Endothelial cell of umbilical vein (primary cell): ENCODE results near the gene AMER3. TPM values are rescaled to one million over a fixed set of nuclear protein-coding genes. Genes with fewer than 3 reads are reported as not detected.
A peak's percentile ranks its signal among the peaks of the same experiment; 100 is the strongest.

Experiments used
- BruUV-seq: library from RNA; stranded (reverse); fragments of 400-500 nt; replicated peaks from 2 replicates; lab custom pipeline; 2021; lab: Mats Ljungman, UMichigan
- CTCF ChIA-PET: fragments of 300-600, 350-600 bp; sonication (Branson Sonifier 250); formaldehyde crosslinking; loops from one replicate; lab custom pipeline; 2021; ENCODE audit warnings: antibody characterized with exemption, inconsistent platforms; lab: Charles Lee
- POLR2A ChIA-PET: fragments of 300-600, 350-600 bp; sonication (Branson Sonifier 250); formaldehyde crosslinking; loops from one replicate; lab custom pipeline; 2021; ENCODE audit warnings: antibody characterized with exemption, inconsistent platforms; lab: Charles Lee
- DNase-seq: peaks from one replicate; pipeline ENCODE4 v3.0.0-alpha.2; 2011; ENCODE audit warnings: low read depth, low spot score
- FAIRE-seq: peaks from 2 replicates; lab custom pipeline; 2011; peaks lifted over from hg19 to GRCh38; lab: Jason Lieb, UNC
- H2AFZ ChIP-seq: 2 replicates; pipeline ENCODE4 v1.6.0; 2012; ENCODE audit warnings: low read depth, low read length, control low read depth, inconsistent platforms
- H3K27ac ChIP-seq: 2 replicates; pipeline ENCODE4 v1.5.1; 2011; ENCODE audit warnings: low read depth, mild to moderate bottlenecking, control low read depth, low read length, moderate library complexity; ENCODE audit not compliant: insufficient read depth
- H3K27me3 ChIP-seq, 2 experiments: 2 replicates each; pipeline versions ENCODE4 v1.6.0 to v1.6.1; 2011; ENCODE audit warnings: low read length in 2 of 2, mixed read lengths in 1 of 2; ENCODE audit not compliant: control insufficient read depth in 2 of 2, insufficient read depth in 2 of 2
- H3K36me3 ChIP-seq, 2 experiments: 2 replicates in 1 of 2; 3 replicates in 1 of 2; pipeline ENCODE4 v1.5.1; 2011; ENCODE audit warnings: low read length in 2 of 2, mild to moderate bottlenecking in 1 of 2, moderate library complexity in 1 of 2; ENCODE audit not compliant: control insufficient read depth in 2 of 2, insufficient read depth in 2 of 2; ENCODE audit errors: extremely low read depth in 1 of 2
- H3K4me1 ChIP-seq: 3 replicates; pipeline ENCODE4 v1.5.1; 2011; ENCODE audit warnings: mild to moderate bottlenecking, low read length; ENCODE audit not compliant: control insufficient read depth, insufficient read depth; ENCODE audit errors: extremely low read depth
- H3K4me2 ChIP-seq: 2 replicates; pipeline ENCODE4 v1.6.1; 2011; ENCODE audit warnings: low read length, control low read depth, mixed read lengths; ENCODE audit not compliant: insufficient read depth
- H3K4me3 ChIP-seq, 3 experiments: fragments of 200-600 bp in 1 of 3; sonication (generic), shearing (Covaris generic) in 1 of 3; replicated peaks in 1 of 3; 2 replicates each; pipeline ENCODE4 v1.5.1; 2011 to 2016; ENCODE audit warnings: control low read depth in 3 of 3, low read length in 3 of 3, mild to moderate bottlenecking in 2 of 3, inconsistent platforms in 1 of 3, low read depth in 1 of 3, moderate library complexity in 1 of 3; ENCODE audit not compliant: insufficient read depth in 1 of 3
- H3K79me2 ChIP-seq: 2 replicates; pipeline ENCODE4 v1.6.0; 2012; ENCODE audit warnings: low read length, inconsistent platforms; ENCODE audit not compliant: control insufficient read depth, insufficient read depth
- H3K9ac ChIP-seq: replicated peaks from 2 replicates; pipeline ENCODE3; 2011; ENCODE audit warnings: low read length, control low read depth; ENCODE audit not compliant: insufficient read depth; ENCODE audit errors: extremely low read depth
- H3K9me1 ChIP-seq: replicated peaks from 3 replicates; pipeline ENCODE4 v1.6.0; 2011; ENCODE audit warnings: mild to moderate bottlenecking, low read length; ENCODE audit not compliant: control insufficient read depth, insufficient read depth; ENCODE audit errors: extremely low read depth
- H3K9me3 ChIP-seq: replicated peaks from 2 replicates; pipeline ENCODE4 v1.5.1; 2012; ENCODE audit warnings: low read length, inconsistent platforms; ENCODE audit not compliant: control insufficient read depth, insufficient read depth
- H4K20me1 ChIP-seq: replicated peaks from 2 replicates; pipeline ENCODE3; 2011; ENCODE audit warnings: mild to moderate bottlenecking, low read length; ENCODE audit not compliant: control insufficient read depth, insufficient read depth; ENCODE audit errors: extremely low read depth
- EZH2 ChIP-seq: IDR thresholded peaks from 2 replicates; pipeline ENCODE4 v1.6.1; 2012; ENCODE audit warnings: borderline replicate concordance, low read depth, mild to moderate bottlenecking, moderate library complexity, low read length, inconsistent platforms; ENCODE audit not compliant: severe bottlenecking
- FOS ChIP-seq: IDR thresholded peaks from 2 replicates; pipeline ENCODE4 v1.6.1; 2011; ENCODE audit warnings: mild to moderate bottlenecking, low read length, moderate library complexity, borderline replicate concordance; ENCODE audit not compliant: insufficient read depth
- GATA2 ChIP-seq: IDR thresholded peaks from 2 replicates; pipeline ENCODE4 v1.7.0; 2011; ENCODE audit warnings: low read depth, mild to moderate bottlenecking, moderate library complexity, mixed read lengths, low read length; ENCODE audit not compliant: insufficient read length, insufficient read depth
- JUN ChIP-seq: IDR thresholded peaks from 2 replicates; pipeline ENCODE4 v1.6.1; 2011; ENCODE audit warnings: borderline replicate concordance, low read depth; ENCODE audit not compliant: insufficient read length, insufficient read depth
- MAX ChIP-seq: IDR thresholded peaks from 2 replicates; pipeline ENCODE4 v1.6.1; 2011; ENCODE audit not compliant: insufficient read depth, insufficient read length
- MYC ChIP-seq: IDR thresholded peaks from one replicate; pipeline ENCODE4 v1.6.1; 2011; ENCODE audit warnings: mild to moderate bottlenecking, low read depth, low read length
- POLR2A ChIP-seq: IDR thresholded peaks from 2 replicates; pipeline ENCODE4 v1.6.1; 2012; ENCODE audit warnings: low read depth, mild to moderate bottlenecking, control low read depth, low read length
- POLR2AphosphoS5 ChIP-seq: IDR thresholded peaks from 2 replicates; pipeline ENCODE4 v1.6.1; 2012; ENCODE audit warnings: low read depth, mild to moderate bottlenecking, control low read depth, low read length, moderate library complexity; ENCODE audit not compliant: insufficient read depth
- dilution Hi-C: fragments of 300-500 bp; cut with MboI; formaldehyde crosslinking; loops from one replicate; pipeline ENCODE4 v1.15.0; 2019; ENCODE audit warnings: low sequenced_read_pairs; ENCODE audit not compliant: extremely low pct_ligation_motif_present
- intact Hi-C: fragments of 100-400 bp; cut with micrococcal nuclease; formaldehyde crosslinking; loops from one replicate; pipeline ENCODE4 v1.10.0; 2022
- polyA plus RNA-seq, 4 experiments: library from polyadenylated mRNA; depleted of rRNA in 3 of 4; stranded (reverse) in 3 of 4; unstranded in 1 of 4; fragments of >200 nt; gene quantifications; 2 replicates each; pipeline versions ENCODE4 v1.2.1 to v1.2.3, GENCODE V29; 2011 to 2012; ENCODE audit warnings: missing spikeins in 1 of 4
- total RNA-seq: library from RNA; stranded (reverse); gene quantifications from 2 replicates; pipeline ENCODE4 v1.2.3, GENCODE V29; 2021
- TF ChIP-seq, protein P1 (sequence below), 2 donors: IDR thresholded peaks; 1 replicate in 1 of 2; 2 replicates in 1 of 2; pipeline ENCODE4 v1.5.1; 2011; ENCODE audit warnings: low read length in 2 of 2, mild to moderate bottlenecking in 2 of 2, moderate library complexity in 2 of 2, control low read depth in 1 of 2, inconsistent platforms in 1 of 2, low read depth in 1 of 2; ENCODE audit not compliant: insufficient read depth in 1 of 2; ENCODE audit errors: extremely low read depth in 1 of 2

Gene AMER3
- total and polyA plus RNA-seq, 2 donors (not counting 3 experiments of a cell fraction or from before 2014, with no cell fraction given): not detected

- TF ChIP-seq MAX (no peak), JUN (no peak), MYC (no peak), GATA2 (no peak), POLR2AphosphoS5 (no peak), EZH2 (no peak), POLR2A (no peak), FOS (no peak)
- TF ChIP-seq, protein P1, sequence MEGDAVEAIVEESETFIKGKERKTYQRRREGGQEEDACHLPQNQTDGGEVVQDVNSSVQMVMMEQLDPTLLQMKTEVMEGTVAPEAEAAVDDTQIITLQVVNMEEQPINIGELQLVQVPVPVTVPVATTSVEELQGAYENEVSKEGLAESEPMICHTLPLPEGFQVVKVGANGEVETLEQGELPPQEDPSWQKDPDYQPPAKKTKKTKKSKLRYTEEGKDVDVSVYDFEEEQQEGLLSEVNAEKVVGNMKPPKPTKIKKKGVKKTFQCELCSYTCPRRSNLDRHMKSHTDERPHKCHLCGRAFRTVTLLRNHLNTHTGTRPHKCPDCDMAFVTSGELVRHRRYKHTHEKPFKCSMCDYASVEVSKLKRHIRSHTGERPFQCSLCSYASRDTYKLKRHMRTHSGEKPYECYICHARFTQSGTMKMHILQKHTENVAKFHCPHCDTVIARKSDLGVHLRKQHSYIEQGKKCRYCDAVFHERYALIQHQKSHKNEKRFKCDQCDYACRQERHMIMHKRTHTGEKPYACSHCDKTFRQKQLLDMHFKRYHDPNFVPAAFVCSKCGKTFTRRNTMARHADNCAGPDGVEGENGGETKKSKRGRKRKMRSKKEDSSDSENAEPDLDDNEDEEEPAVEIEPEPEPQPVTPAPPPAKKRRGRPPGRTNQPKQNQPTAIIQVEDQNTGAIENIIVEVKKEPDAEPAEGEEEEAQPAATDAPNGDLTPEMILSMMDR (IDR thresholded peaks at IDR 0.05; ENCODE audit: extremely low read depth in 1 of 2, insufficient read depth in 1 of 2, low read depth in 1 of 2, low read length in 2 of 2): no peak
- intact Hi-C loops: loop anchor here (10.0 kb wide), 1 partner anchor 373 kb away; the partner anchor contains the start of gene PTPN18
- no peak overlapping the region for H3K27ac ChIP-seq
- no peaks in the 10 kb centered on the region for H3K9me1 ChIP-seq
- H3K4me1 ChIP-seq: peaks cover 8% of the 10 kb centered on the region
- H3K4me2 ChIP-seq: peak overlapping the region; percentile 16
- no peaks in the 10 kb centered on the region for H3K9me3 ChIP-seq
- no peak for DNase-seq
- H2AFZ ChIP-seq: peak overlapping the region; percentile 51
- H3K4me3 ChIP-seq: no peak overlapping the region
- H4K20me1 ChIP-seq: no peaks in the 10 kb centered on the region
- ChIA-PET CTCF (interaction anchor here (0.7 kb wide), 1 partner anchor 547 kb away, joined by 3 read pairs; the partner anchor contains the start of gene SMPD4), POLR2A (no interaction called here)
- H3K9ac ChIP-seq: no peak overlapping the region
- no peaks in the 10 kb centered on the region for H3K79me2 ChIP-seq
- no peaks in the 10 kb centered on the region for H3K36me3 ChIP-seq
- dilution Hi-C loops: no loop called here
- no peak for FAIRE-seq
- no TSS peak for BruUV-seq
- no peaks in the 10 kb centered on the region for H3K27me3 ChIP-seq
Observed at GRCh38 chr2:130728007-130728454, 27.3 kb upstream of the AMER3 start.
